ENCODE results near the gene ARHGAP25. TPM values are rescaled to one million over a fixed set of nuclear protein-coding genes. Genes with fewer than 3 reads are reported as not detected.

Gene ARHGAP25
- total and polyA plus RNA-seq, 4 donors, result 17.1 to 43.0 (median 22.6) TPM

GRCh38 chr2:68698567-68699377 is 35.8 kb upstream of the ARHGAP25 start:
- Histone ChIP-seq H3K27ac (ENCODE audit: low read depth in 1 of 2, low read length in 1 of 2) (no peak overlapping the region), H3K9ac (ENCODE audit: insufficient read depth in 1 of 2, low read length in 2 of 2) (no peak overlapping the region), H3K27me3 (ENCODE audit: control insufficient read depth in 3 of 3, insufficient read depth in 3 of 3, low read length in 2 of 3) (no peaks in the 10 kb centered on the region), H3K4me3 (no peak overlapping the region), H3K36me3 (ENCODE audit: control insufficient read depth in 4 of 4, insufficient read depth in 4 of 4, low read length in 4 of 4) (no peaks in the 10 kb centered on the region), H3K4me1 (ENCODE audit: control insufficient read depth in 5 of 5, insufficient read depth in 5 of 5, low read length in 5 of 5) (no peaks in the 10 kb centered on the region), H3K9me3 (ENCODE audit: control insufficient read depth in 4 of 4, insufficient read depth in 3 of 4, low read length in 3 of 4) (no peaks in the 10 kb centered on the region)
- TF ChIP-seq CTCF (IDR thresholded peaks at IDR 0.05; ENCODE audit: control extremely low read depth, extremely low read depth), result no peak
- ATAC-seq (ENCODE audit: insufficient read depth, low FRiP score) (no peak), DNase-seq (no peak)
- WGBS, 2 donors, result 83 to 86% methylated on average over 4 of the region's 4 CpGs

- Histone ChIP-seq H3K36me3 (ENCODE audit: control insufficient read depth in 4 of 4, insufficient read depth in 4 of 4, low read length in 4 of 4) (no peaks in the 10 kb centered on the region), H3K9me3 (ENCODE audit: control insufficient read depth in 4 of 4, insufficient read depth in 3 of 4, low read length in 3 of 4) (no peaks in the 10 kb centered on the region), H3K4me1 (ENCODE audit: control insufficient read depth in 5 of 5, insufficient read depth in 5 of 5, low read length in 5 of 5) (no peaks in the 10 kb centered on the region), H3K27ac (ENCODE audit: low read depth in 1 of 2, low read length in 1 of 2) (no peak overlapping the region), H3K9ac (ENCODE audit: insufficient read depth in 1 of 2, low read length in 2 of 2) (no peak overlapping the region), H3K27me3 (ENCODE audit: control insufficient read depth in 3 of 3, insufficient read depth in 3 of 3, low read length in 2 of 3) (no peaks in the 10 kb centered on the region), H3K4me3 (no peak overlapping the region)
- TF ChIP-seq CTCF (IDR thresholded peaks at IDR 0.05; ENCODE audit: control extremely low read depth, extremely low read depth), result no peak
- ATAC-seq (ENCODE audit: insufficient read depth, low FRiP score), result no peak
- WGBS, 2 donors, result 95 to 98% methylated on average over 2 of the region's 2 CpGs
- DNase-seq, result no peak
Measured at GRCh38 chr2:68700560-68700959, 34.1 kb upstream of the ARHGAP25 start.

GRCh38 chr2:68706637-68707036 is 28.0 kb upstream of the ARHGAP25 start:
- DNase-seq, result no peak
- H3K4me1 ChIP-seq (ENCODE audit: control insufficient read depth in 5 of 5, insufficient read depth in 5 of 5, low read length in 5 of 5), result peaks cover 0 to 2% (median 0%) of the 10 kb centered on the region in 5 donors
- 84 to 88% methylated on average over 3 of the region's 3 CpGs for whole genome bisulfite sequencing, 2 donors
- H3K27ac ChIP-seq (ENCODE audit: low read depth in 1 of 2, low read length in 1 of 2), result no peak overlapping the region
- ATAC-seq (ENCODE audit: insufficient read depth, low FRiP score), result no peak
- H3K4me3 ChIP-seq, result no peak overlapping the region
- H3K27me3 ChIP-seq (ENCODE audit: control insufficient read depth in 3 of 3, insufficient read depth in 3 of 3, low read length in 2 of 3), result no peaks in the 10 kb centered on the region
- H3K9ac ChIP-seq (ENCODE audit: insufficient read depth in 1 of 2, low read length in 2 of 2), result no peak overlapping the region
- no peaks in the 10 kb centered on the region for H3K36me3 ChIP-seq (ENCODE audit: control insufficient read depth in 4 of 4, insufficient read depth in 4 of 4, low read length in 4 of 4)
- H3K9me3 ChIP-seq (ENCODE audit: control insufficient read depth in 4 of 4, insufficient read depth in 3 of 4, low read length in 3 of 4), result no peaks in the 10 kb centered on the region
- TF ChIP-seq CTCF (IDR thresholded peaks at IDR 0.05; ENCODE audit: control extremely low read depth, extremely low read depth), result no peak

All from lung (tissue), 12 donors.